Ovary (tissue), 3 donors: ENCODE results near the gene SLC25A1.

Experiments used
- CTCF ChIP-seq, 3 donors: fragments of 450-650 bp in 2 of 3; fragments of 200-600 bp in 1 of 3; IDR thresholded peaks; one replicate each; pipeline versions ENCODE4 v1.5.1 to v1.8.0; 2016 to 2022; ENCODE audit warnings: antibody characterized with exemption in 3 of 3, mild to moderate bottlenecking in 1 of 3
- EP300 ChIP-seq: sonication (generic); formaldehyde crosslinking; IDR thresholded peaks from one replicate; pipeline ENCODE4 v1.6.1; 2017; ENCODE audit warnings: antibody characterized with exemption
- POLR2A ChIP-seq: fragments of 450-650 bp; IDR thresholded peaks from one replicate; pipeline ENCODE4 v1.6.1; 2017; ENCODE audit warnings: antibody characterized with exemption, mild to moderate bottlenecking, moderate library complexity
- donor health status: DM: no; HTN: no; CAD: no.

GRCh38 chr22:19197997-19198865 lies 19.7 kb upstream of the SLC25A1 start:
- TF ChIP-seq CTCF (IDR thresholded peaks at IDR 0.05) = no peak
- no peak for TF ChIP-seq POLR2A
- TF ChIP-seq EP300 = no peak
